HG02588 (cell line): ENCODE data around the gene FOXP2.
"Not testable (repeated sequence)": the region's sequence is repeated elsewhere in the genome, so short reads cannot be mapped to it uniquely, and the experiment has no call there.

Experiments used
- ATAC-seq: cut with Tn5 transposase; IDR thresholded peaks from one replicate; pipeline ENCODE4 v1.9.1; 2021; ENCODE audit warnings: mild to moderate bottlenecking, moderate library complexity; ENCODE audit not compliant: unreplicated experiment

Gene FOXP2

GRCh38 chr7:114419441-114420272, 5.0 kb downstream of the FOXP2 start:
- no peak for ATAC-seq

- ATAC-seq: no peak
These were observed 8.2 kb downstream of the FOXP2 start for GRCh38 chr7:114422507-114423501.

GRCh38 chr7:114426382-114426781, 11.8 kb downstream of the FOXP2 start:
- no peak for ATAC-seq

GRCh38 chr7:114426824-114427223, 12.2 kb downstream of the FOXP2 start:
- ATAC-seq: no peak

- ATAC-seq: no peak
These were observed 13.6 kb downstream of the FOXP2 start for GRCh38 chr7:114428211-114428610.

- ATAC-seq: no peak
These were observed 16.6 kb downstream of the FOXP2 start for GRCh38 chr7:114431189-114431588.

GRCh38 chr7:114432061-114432460, 17.4 kb downstream of the FOXP2 start:
- no peak for ATAC-seq

GRCh38 chr7:114432703-114433102, 18.1 kb downstream of the FOXP2 start:
- ATAC-seq: no peak

- no peak for ATAC-seq
These were observed 25.0 kb downstream of the FOXP2 start for GRCh38 chr7:114439581-114439980.

- ATAC-seq: not testable (repeated sequence)
These were observed 26.3 kb downstream of the FOXP2 start for GRCh38 chr7:114440927-114441326.

- ATAC-seq: no peak
These were observed 29.6 kb downstream of the FOXP2 start for GRCh38 chr7:114444196-114444595.

- ATAC-seq: no peak
These were observed 35.8 kb downstream of the FOXP2 start for GRCh38 chr7:114450431-114450830.

GRCh38 chr7:114459574-114459973, 45.0 kb downstream of the FOXP2 start:
- ATAC-seq: no peak

GRCh38 chr7:114460021-114460420, 45.4 kb downstream of the FOXP2 start:
- no peak for ATAC-seq

- no peak for ATAC-seq
These were observed 52.3 kb downstream of the FOXP2 start for GRCh38 chr7:114466917-114467316.

GRCh38 chr7:114468844-114469243, 54.2 kb downstream of the FOXP2 start:
- ATAC-seq: no peak

- no peak for ATAC-seq
These were observed 58.4 kb downstream of the FOXP2 start for GRCh38 chr7:114472896-114473512.

- ATAC-seq: no peak
These were observed 63.8 kb downstream of the FOXP2 start for GRCh38 chr7:114478384-114478783.

GRCh38 chr7:114481999-114482398, 67.4 kb downstream of the FOXP2 start:
- no peak for ATAC-seq

- ATAC-seq: no peak
These were observed 69.6 kb downstream of the FOXP2 start for GRCh38 chr7:114484226-114484625.

GRCh38 chr7:114487174-114487573, 72.6 kb downstream of the FOXP2 start:
- no peak for ATAC-seq
